ENCODE results near the gene KIAA1958. TPM values are rescaled to one million over a fixed set of nuclear protein-coding genes. Genes with fewer than 3 reads are reported as not detected.

KIAA1958 gene
- total and polyA plus RNA-seq, 2 of the 8 experiments (the other 6 are each of a cell fraction or from before 2014, with no cell fraction given), result 11.4 to 43.8 TPM

GRCh38 chr9:112717661-112718331, 231.2 kb downstream of the KIAA1958 start, which contains the start of gene INIP (continued):
- TF ChIP-seq NANOG (IDR thresholded peaks at IDR 0.05; ENCODE audit: insufficient read depth, low read depth, low read length, poor library complexity, severe bottlenecking) (no peak), YY1 (IDR thresholded peaks at IDR 0.05; ENCODE audit: low read depth, low read length) (no peak), POLR2A (IDR thresholded peaks at IDR 0.05; ENCODE audit: control extremely low read depth in 1 of 2, low read depth in 2 of 2, low read length in 2 of 2) (peak in 1 of 2 experiments; percentile 92; a peak in 2 of 3 replicates), TAF1 (IDR thresholded peaks at IDR 0.05; ENCODE audit: low read depth, low read length) (peak; percentile 72), CREB1 (IDR thresholded peaks at IDR 0.05) (peak; percentile 81), RAD21 (IDR thresholded peaks at IDR 0.05 in 1 of 2, conservative IDR thresholded peaks at IDR 0.05 in 1 of 2; ENCODE audit: low read depth in 2 of 2, low read length in 2 of 2) (peak; percentile 21 to 39; a peak in 3 of 4 replicates), CEBPB (IDR thresholded peaks at IDR 0.05; ENCODE audit: low read depth, low read length) (peak; percentile 26; the same call in 1 of the 2 replicates), TEAD4 (IDR thresholded peaks at IDR 0.05; ENCODE audit: low read depth, low read length) (no peak), KDM5A (IDR thresholded peaks at IDR 0.05; ENCODE audit: low read length) (no peak), RFX5 (IDR thresholded peaks at IDR 0.05; ENCODE audit: borderline replicate concordance, low read depth, low read length) (no peak), SP4 (IDR thresholded peaks at IDR 0.05; ENCODE audit: low read length) (peak; percentile 84; the same call in 1 of the 2 replicates), MAFK (IDR thresholded peaks at IDR 0.05; ENCODE audit: low read depth, low read length) (no peak), SP2 (IDR thresholded peaks at IDR 0.05; ENCODE audit: low read length) (0 out of 2 replicates have a peak, but pooled peaks have one; percentile 12), TCF12 (IDR thresholded peaks at IDR 0.05; ENCODE audit: low read depth, low read length) (no peak), JUND (IDR thresholded peaks at IDR 0.05; ENCODE audit: low read length) (no peak; the same call in 1 of the 2 replicates), JUN (IDR thresholded peaks at IDR 0.05; ENCODE audit: low read depth, low read length) (no peak), RXRA (IDR thresholded peaks at IDR 0.05; ENCODE audit: insufficient read depth, low read depth, low read length) (no peak), HDAC6 (IDR thresholded peaks at IDR 0.05; ENCODE audit: low read depth, low read length) (no peak), ZNF274 (IDR thresholded peaks at IDR 0.05; ENCODE audit: borderline replicate concordance, extremely low read depth, low read length) (no peak), NRF1 (IDR thresholded peaks at IDR 0.05; ENCODE audit: low read depth, low read length) (no peak), SRF (IDR thresholded peaks at IDR 0.05; ENCODE audit: low read depth, low read length) (no peak)

Measured in H1 (cell line).